ENCODE data around the gene CYP1A2. TPM values are rescaled to one million over a fixed set of nuclear protein-coding genes. Genes with fewer than 3 reads are reported as not detected.

CYP1A2 gene
- total and polyA plus RNA-seq, 7 donors, result 0.03 TPM; not detected in 6

GRCh38 chr15:74787251-74788041 is 38.8 kb downstream of the CYP1A2 start:
- H3K4me1 ChIP-seq, result peaks cover 90% of the 10 kb centered on the region
- no peaks in the 10 kb centered on the region for H3K27me3 ChIP-seq (ENCODE audit: insufficient read depth in 3 of 3, low read length in 2 of 3)
- no peaks in the 10 kb centered on the region for H3K36me3 ChIP-seq (ENCODE audit: insufficient read depth in 1 of 2, low read depth in 1 of 2)
- DNase-seq (peak; percentile 57 to 76), ATAC-seq (peak in 1 of 4 donors; percentile 4)
- TF ChIP-seq, protein P1, sequence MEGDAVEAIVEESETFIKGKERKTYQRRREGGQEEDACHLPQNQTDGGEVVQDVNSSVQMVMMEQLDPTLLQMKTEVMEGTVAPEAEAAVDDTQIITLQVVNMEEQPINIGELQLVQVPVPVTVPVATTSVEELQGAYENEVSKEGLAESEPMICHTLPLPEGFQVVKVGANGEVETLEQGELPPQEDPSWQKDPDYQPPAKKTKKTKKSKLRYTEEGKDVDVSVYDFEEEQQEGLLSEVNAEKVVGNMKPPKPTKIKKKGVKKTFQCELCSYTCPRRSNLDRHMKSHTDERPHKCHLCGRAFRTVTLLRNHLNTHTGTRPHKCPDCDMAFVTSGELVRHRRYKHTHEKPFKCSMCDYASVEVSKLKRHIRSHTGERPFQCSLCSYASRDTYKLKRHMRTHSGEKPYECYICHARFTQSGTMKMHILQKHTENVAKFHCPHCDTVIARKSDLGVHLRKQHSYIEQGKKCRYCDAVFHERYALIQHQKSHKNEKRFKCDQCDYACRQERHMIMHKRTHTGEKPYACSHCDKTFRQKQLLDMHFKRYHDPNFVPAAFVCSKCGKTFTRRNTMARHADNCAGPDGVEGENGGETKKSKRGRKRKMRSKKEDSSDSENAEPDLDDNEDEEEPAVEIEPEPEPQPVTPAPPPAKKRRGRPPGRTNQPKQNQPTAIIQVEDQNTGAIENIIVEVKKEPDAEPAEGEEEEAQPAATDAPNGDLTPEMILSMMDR (IDR thresholded peaks at IDR 0.05), result peak; percentile 15
- 59 to 66% (median 63%) methylated on average over 13 of the region's 13 CpGs for WGBS, 3 donors
- peak overlapping the region; percentile 75 for H3K27ac ChIP-seq
- H3K9me3 ChIP-seq, result no peaks in the 10 kb centered on the region
- peak overlapping the region; percentile 22 for H3K4me3 ChIP-seq
- intact Hi-C loops (cut with DNase I), result no loop called here

DNA sequence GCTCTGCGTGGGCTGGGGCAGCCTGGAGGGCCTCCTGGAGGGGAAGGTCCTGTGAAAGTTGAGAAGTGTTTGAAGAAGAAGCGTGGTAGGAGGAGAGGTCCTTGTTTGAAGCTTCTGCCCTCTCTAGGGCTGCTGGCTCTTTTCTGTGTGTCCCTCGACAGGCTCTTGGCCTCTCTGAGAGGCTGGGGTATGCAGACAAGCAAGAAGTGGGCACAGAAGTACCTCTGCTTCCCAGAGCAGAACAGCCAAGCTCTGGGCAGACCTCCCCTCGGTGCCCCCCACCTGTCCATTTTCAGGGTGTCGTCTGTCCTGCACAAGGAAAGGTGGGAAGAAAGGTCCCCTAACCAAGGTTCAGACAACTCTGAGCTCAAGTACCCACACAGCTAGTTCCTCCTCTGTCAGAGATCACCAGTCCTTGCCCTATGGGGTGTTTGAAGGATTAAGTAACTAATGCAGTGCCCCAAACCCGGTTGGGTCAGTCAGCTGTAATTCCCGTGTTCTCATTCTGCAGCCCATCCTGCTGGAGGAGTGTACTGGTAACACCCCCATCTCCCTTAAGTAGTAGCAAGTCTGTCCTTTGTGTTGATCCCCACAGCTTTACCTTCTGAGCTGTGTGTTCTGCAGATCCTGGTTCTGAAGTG is 39.5 kb downstream of the CYP1A2 start:
- H3K4me3 ChIP-seq, result no peak overlapping the region
- peaks cover 89% of the 10 kb centered on the region for H3K4me1 ChIP-seq
- 56 to 69% (median 65%) methylated on average over 7 of the region's 7 CpGs for WGBS, 3 donors
- H3K9me3 ChIP-seq, result no peaks in the 10 kb centered on the region
- intact Hi-C loops (cut with DNase I), result no loop called here
- H3K27me3 ChIP-seq (ENCODE audit: insufficient read depth in 3 of 3, low read length in 2 of 3), result no peaks in the 10 kb centered on the region
- TF ChIP-seq, protein P1 (IDR thresholded peaks at IDR 0.05), result no peak
- no peak for DNase-seq
- no peaks in the 10 kb centered on the region for H3K36me3 ChIP-seq (ENCODE audit: insufficient read depth in 1 of 2, low read depth in 1 of 2)
- H3K27ac ChIP-seq, result peak overlapping the region; percentile 75
- ATAC-seq, result no peak

GRCh38 chr15:74788683-74789151 is 40.1 kb downstream of the CYP1A2 start:
- no peak for ATAC-seq
- peak overlapping the region; percentile 23 for H3K27ac ChIP-seq
- TF ChIP-seq, protein P1 (IDR thresholded peaks at IDR 0.05), result no peak
- H3K36me3 ChIP-seq (ENCODE audit: insufficient read depth in 1 of 2, low read depth in 1 of 2), result no peaks in the 10 kb centered on the region
- no peaks in the 10 kb centered on the region for H3K9me3 ChIP-seq
- peaks cover 84% of the 10 kb centered on the region for H3K4me1 ChIP-seq
- intact Hi-C loops (cut with DNase I), result no loop called here
- no peak for DNase-seq
- 73 to 78% (median 75%) methylated on average over 9 of the region's 9 CpGs for WGBS, 3 donors
- no peaks in the 10 kb centered on the region for H3K27me3 ChIP-seq (ENCODE audit: insufficient read depth in 3 of 3, low read length in 2 of 3)
- H3K4me3 ChIP-seq, result no peak overlapping the region

DNA sequence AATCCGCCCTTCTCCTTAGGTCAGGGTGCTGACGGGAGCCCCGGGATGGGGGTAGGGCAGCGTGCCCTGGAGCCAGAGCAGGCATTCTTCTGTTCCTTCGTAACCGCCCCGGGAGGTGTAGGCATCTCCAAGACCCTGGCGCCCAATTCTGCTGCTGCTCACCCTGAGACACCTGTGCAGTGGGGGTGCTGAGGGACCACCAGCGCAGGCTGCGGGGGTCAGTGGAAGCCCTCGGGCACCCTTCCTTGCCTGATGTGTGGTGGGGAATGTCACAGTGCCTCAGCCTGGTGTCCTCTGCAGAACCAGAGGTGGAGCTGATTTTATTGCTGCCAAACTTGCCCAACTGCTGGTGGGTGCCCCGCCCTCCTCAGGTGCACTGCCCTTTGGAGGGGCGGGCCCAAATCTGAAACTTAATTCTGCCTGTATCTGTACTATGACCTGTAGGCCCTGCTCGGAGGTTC is 40.6 kb downstream of the CYP1A2 start:
- intact Hi-C loops (cut with DNase I), result no loop called here
- H3K27ac ChIP-seq, result no peak overlapping the region
- no peak for DNase-seq
- ATAC-seq, result no peak
- H3K27me3 ChIP-seq (ENCODE audit: insufficient read depth in 3 of 3, low read length in 2 of 3), result no peaks in the 10 kb centered on the region
- no peak overlapping the region for H3K4me3 ChIP-seq
- H3K36me3 ChIP-seq (ENCODE audit: insufficient read depth in 1 of 2, low read depth in 1 of 2), result no peaks in the 10 kb centered on the region
- WGBS, 3 donors, result 74 to 78% (median 76%) methylated on average over 14 of the region's 14 CpGs
- H3K9me3 ChIP-seq, result no peaks in the 10 kb centered on the region
- TF ChIP-seq, protein P1 (IDR thresholded peaks at IDR 0.05), result no peak
- peaks cover 79% of the 10 kb centered on the region for H3K4me1 ChIP-seq
